Astrocyte (in vitro differentiated cells and primary cell): ENCODE measurements around the gene CXCR4.

ENCODE experiments used
- EZH2 ChIP-seq: IDR thresholded peaks from 2 replicates; pipeline ENCODE4 v1.6.1; 2012; ENCODE audit warnings: mild to moderate bottlenecking, low read length, inconsistent platforms; ENCODE audit not compliant: insufficient read depth
- TF ChIP-seq, protein P1 (sequence below): IDR thresholded peaks from 2 replicates; pipeline ENCODE4 v1.5.1; 2011; ENCODE audit warnings: low read depth, mild to moderate bottlenecking, inconsistent platforms, low read length, moderate library complexity; ENCODE audit not compliant: insufficient read depth

DNA sequence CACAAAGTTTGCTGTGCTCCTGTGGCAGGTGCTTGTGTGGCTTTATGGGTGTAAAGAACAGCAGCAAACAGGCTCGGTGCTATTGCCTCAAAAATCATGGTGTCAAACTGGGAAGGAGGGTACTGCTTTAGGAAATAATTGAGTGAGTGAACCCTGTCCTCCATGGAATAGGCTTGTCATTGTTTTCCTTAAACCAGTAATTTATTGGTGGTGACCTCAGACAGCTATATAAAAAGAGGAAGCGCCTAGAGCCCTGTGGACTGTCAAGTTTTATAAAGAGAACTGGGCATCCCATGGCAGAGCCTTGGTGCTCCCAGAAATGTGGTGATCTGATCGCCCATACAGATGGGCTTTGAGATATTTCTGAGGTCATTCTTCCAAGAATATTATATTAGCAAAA, 4.7 kb upstream of the CXCR4 start:
- TF ChIP-seq, protein P1, sequence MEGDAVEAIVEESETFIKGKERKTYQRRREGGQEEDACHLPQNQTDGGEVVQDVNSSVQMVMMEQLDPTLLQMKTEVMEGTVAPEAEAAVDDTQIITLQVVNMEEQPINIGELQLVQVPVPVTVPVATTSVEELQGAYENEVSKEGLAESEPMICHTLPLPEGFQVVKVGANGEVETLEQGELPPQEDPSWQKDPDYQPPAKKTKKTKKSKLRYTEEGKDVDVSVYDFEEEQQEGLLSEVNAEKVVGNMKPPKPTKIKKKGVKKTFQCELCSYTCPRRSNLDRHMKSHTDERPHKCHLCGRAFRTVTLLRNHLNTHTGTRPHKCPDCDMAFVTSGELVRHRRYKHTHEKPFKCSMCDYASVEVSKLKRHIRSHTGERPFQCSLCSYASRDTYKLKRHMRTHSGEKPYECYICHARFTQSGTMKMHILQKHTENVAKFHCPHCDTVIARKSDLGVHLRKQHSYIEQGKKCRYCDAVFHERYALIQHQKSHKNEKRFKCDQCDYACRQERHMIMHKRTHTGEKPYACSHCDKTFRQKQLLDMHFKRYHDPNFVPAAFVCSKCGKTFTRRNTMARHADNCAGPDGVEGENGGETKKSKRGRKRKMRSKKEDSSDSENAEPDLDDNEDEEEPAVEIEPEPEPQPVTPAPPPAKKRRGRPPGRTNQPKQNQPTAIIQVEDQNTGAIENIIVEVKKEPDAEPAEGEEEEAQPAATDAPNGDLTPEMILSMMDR, result no peak
- TF ChIP-seq EZH2, result no peak
